Measurements from ENCODE around the gene NR1I2. TPM values are rescaled to one million over a fixed set of nuclear protein-coding genes. Genes with fewer than 3 reads are reported as not detected.

NR1I2 gene
- total and polyA plus RNA-seq, 12 donors: 0.14 to 0.91 (median 0.37) TPM; not detected in 2

GRCh38 chr3:119825820-119826219 lies 43.9 kb downstream of the NR1I2 start:
- DNase-seq: no peak
- WGBS, 4 donors: 97 to 100% (median 100%) methylated on average over 1 of the region's 1 CpG
- Histone ChIP-seq H3K4me3 (no peak overlapping the region), H3K4me1 (replicated peaks in 1 of 2) (no peaks in the 10 kb centered on the region), H3K9me3 (replicated peaks in 1 of 3) (no peaks in the 10 kb centered on the region), H3K36me3 (replicated peaks in 1 of 2) (peaks cover 0 to 5% of the 10 kb centered on the region in 2 donors), H3K27me3 (no peaks in the 10 kb centered on the region), H3K27ac (no peak overlapping the region)
- no peak for TF ChIP-seq CTCF (IDR thresholded peaks at IDR 0.05)
- TF ChIP-seq POLR2A (IDR thresholded peaks at IDR 0.05): no peak
- intact Hi-C loops (cut with DNase I): no loop called here

GRCh38 chr3:119826711-119827608 lies 45.1 kb downstream of the NR1I2 start:
- Histone ChIP-seq H3K9me3 (replicated peaks in 1 of 3) (no peaks in the 10 kb centered on the region), H3K4me3 (no peak overlapping the region), H3K36me3 (replicated peaks in 1 of 2) (peaks cover 0 to 5% of the 10 kb centered on the region in 2 donors), H3K4me1 (replicated peaks in 1 of 2) (no peaks in the 10 kb centered on the region), H3K27ac (no peak overlapping the region), H3K27me3 (no peaks in the 10 kb centered on the region)
- DNase-seq: no peak
- intact Hi-C loops (cut with DNase I): no loop called here
- no peak for TF ChIP-seq POLR2A (IDR thresholded peaks at IDR 0.05)
- 85 to 91% (median 89%) methylated on average over 7 of the region's 7 CpGs for WGBS, 4 donors

GRCh38 chr3:119829420-119829819 lies 47.5 kb downstream of the NR1I2 start:
- 65 to 80% (median 77%) methylated on average over 2 of the region's 2 CpGs for WGBS, 4 donors
- Histone ChIP-seq H3K27me3 (no peaks in the 10 kb centered on the region), H3K27ac (no peak overlapping the region), H3K4me3 (no peak overlapping the region), H3K4me1 (replicated peaks in 1 of 2) (no peaks in the 10 kb centered on the region), H3K9me3 (replicated peaks in 1 of 3) (no peaks in the 10 kb centered on the region), H3K36me3 (replicated peaks in 1 of 2) (peaks cover 0 to 5% of the 10 kb centered on the region in 2 donors)
- intact Hi-C loops (cut with DNase I): no loop called here
- TF ChIP-seq POLR2A (IDR thresholded peaks at IDR 0.05) (no peak), CTCF (IDR thresholded peaks at IDR 0.05) (no peak)
- no peak for DNase-seq

- no peak overlapping the region for H3K27ac ChIP-seq
- H3K4me3 ChIP-seq: no peak overlapping the region
- no peak for TF ChIP-seq CTCF (IDR thresholded peaks at IDR 0.05)
- TF ChIP-seq POLR2A (IDR thresholded peaks at IDR 0.05): no peak
- DNase-seq: no peak
- H3K36me3 ChIP-seq (replicated peaks in 1 of 2): no peaks in the 10 kb centered on the region
- 94 to 100% (median 96%) methylated on average over 3 of the region's 3 CpGs for WGBS, 4 donors
- H3K27me3 ChIP-seq: no peaks in the 10 kb centered on the region
- intact Hi-C loops (cut with DNase I): no loop called here
- H3K9me3 ChIP-seq (replicated peaks in 1 of 3): no peaks in the 10 kb centered on the region
- H3K4me1 ChIP-seq (replicated peaks in 1 of 2): no peaks in the 10 kb centered on the region
Measured at GRCh38 chr3:119831022-119831421, 49.1 kb downstream of the NR1I2 start.

Measured in adrenal gland (tissue), 12 donors.